ENCODE data around the gene AFF3.
A peak's percentile ranks its signal among the peaks of the same experiment; 100 is the strongest.

Gene AFF3

DNA sequence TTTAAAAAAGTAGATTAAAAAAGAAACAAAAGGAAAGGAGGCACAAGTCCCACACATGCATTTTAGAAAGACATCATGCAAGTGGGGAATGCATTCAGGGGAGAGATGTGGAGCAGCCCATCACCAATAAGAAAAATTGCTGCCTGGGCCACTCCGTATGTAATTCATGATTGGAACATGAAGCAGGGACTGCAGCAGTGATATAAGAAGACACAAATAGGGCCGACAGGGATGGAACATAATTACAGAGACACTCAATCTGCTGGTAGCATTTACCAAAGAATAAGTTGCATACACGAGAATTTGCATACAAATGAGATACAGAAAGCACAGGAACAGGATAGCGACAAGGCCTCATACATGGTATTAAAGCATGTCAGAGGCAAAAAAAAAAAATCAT is 6.5 kb upstream of the AFF3 start:
- no peak for DNase-seq

DNA sequence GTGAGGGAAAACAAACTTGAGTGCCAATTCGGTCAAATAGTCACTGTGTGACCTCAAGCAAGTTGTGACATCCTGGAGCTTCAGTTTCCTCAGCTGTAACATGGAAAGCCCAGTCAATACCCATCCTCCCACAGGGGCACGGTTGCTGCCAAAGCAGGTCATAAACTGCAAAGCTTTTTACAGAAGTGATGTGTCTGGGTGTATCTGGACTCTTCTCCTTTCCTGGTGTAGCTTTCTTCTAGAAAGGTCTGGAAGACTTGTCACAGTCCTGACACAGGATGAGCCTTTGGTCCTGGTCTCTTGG is 4.2 kb upstream of the AFF3 start:
- DNase-seq = no peak

DNA sequence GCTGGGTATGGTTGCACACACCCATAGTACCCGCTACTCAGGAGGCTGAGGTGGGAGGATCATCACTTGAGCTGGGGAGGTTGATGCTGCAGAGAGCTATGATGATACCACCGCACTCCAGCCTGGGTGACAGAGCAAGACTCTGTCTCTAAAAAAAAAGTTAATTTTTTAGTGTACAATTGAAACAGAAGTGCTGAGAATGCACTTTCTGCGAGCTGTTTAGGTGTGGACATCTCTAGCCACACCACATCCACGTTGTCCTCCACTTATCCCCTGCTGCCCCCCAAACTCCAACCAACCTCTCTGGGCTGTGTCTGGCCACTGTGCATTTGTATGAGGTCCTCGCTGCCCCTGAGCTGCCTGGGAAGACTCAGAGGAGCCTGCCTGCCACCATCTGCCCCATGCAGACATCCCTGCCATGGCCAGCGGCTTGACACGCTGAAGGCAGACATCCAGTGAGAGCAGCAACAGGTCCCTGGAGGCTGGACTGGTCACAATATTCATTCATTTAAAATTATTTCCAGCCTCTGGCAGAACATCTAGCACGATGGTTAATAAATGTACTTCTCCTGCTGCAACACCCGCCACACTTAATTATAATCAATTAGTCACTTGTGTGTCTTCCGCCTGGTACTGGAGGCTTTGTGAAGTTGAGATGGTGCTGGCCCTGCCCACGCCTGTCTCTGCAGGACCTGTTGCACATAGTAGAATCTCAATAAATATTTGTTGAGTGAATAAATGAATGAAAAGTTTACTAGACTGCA is 3.7 kb upstream of the AFF3 start:
- no peak for DNase-seq

DNA sequence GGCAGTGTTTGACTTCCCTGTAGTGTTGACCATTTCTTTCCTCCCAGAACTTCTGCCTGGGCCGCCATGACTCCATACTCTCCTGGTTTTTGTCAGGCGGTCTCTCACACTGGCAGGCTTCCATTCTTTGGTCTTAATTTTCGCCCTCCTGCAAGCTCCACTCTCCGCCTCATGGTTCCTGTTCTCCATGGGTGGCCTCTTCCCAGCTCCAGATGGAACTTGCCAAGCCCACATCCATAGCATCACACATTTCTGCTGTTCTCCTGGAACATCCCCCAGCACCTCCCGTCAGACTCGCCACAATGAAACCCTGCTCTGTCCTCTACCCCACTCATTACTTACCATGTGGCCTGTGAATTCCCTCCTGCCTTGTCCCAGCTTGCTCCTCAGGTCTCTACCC is 896 bp upstream of the AFF3 start:
- DNase-seq = no peak

DNA sequence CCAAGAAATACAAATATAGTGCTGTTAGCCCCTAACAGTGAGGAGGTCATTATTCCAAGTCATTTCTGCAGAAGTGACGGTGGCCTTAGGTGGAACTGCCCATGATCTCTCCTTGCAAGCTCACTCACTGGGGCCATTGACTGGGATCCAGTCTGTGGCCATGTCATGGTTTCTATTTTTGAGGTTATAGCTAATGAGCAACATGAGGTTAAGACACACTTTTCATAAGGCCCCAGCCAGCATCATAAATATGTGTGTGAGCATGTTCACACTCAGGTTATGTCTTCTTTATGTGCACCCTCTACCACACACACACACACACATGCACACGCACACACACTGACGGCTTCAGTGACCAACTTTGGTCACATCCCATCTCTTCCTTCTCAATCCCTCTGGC is 484 bp downstream of the AFF3 start:
- no peak for DNase-seq

DNA sequence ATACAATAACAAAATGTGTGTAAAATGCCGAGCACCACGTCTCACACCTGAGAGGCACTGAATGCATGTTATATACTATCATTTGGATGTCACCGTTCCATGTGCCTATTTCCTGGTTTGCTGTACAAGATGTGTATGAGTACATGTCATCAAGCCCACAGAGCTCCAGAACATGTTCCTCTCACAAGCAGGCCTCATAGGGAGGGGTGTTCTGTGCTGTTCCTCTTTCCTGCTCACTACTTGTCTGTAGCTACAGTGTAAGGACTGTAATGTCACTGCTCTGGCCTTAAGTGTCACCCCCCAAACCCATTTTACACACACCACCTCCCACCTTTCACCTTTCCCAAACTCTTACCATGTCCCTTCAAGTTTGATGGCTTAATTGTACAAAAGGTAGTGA is 1.8 kb downstream of the AFF3 start:
- DNase-seq = no peak

DNA sequence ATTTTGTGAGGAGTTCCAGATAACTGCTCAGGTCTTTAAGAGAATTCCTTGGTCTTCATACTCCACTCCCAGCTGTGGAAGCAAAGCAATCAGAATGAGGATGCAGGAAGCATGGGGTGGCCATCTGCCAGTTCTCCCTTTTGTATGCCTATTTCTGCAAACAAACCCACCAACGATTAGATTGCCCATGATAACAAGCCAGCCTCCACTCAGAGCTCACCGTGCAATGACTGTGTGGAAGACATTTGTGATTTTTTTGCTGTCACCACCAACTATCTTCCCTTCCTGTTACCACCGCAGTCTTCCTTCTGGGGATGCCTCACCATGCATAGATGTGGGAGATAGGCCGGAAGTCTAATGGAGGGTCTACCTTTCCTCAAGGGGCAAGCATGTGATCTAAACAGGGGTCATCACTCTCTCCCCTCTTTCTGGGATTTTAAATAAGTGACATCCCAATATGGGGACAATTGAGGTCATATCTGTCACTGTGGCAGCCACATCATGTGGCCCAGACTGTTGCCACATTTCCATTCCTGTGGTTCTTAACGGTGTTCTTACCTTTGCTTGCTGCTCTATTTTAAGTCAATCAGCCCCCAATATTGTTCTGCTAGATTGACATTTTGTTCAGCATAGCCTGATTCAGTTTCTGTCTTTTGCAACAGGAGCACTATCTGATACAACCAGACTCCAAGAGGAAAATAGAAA is 4.4 kb downstream of the AFF3 start:
- DNase-seq = no peak

DNA sequence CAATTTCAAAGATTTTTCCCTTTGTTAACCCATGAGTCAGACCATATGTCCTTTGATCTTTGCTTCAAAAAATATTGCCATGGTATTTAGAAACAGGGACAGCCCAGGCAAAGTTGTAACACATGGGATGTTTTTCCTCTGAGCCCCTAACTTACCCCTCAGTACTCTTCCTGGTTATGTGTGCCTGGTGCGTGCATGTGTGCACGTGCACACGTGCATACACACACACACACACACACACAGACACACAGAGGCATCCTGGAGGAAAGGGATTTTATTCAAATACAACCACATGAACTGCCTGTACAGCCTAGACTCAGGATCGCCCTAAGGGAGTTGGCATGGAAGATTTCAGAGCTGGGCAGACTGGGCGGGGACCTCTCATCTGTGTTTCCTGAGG is 5.1 kb downstream of the AFF3 start:
- DNase-seq = no peak

DNA sequence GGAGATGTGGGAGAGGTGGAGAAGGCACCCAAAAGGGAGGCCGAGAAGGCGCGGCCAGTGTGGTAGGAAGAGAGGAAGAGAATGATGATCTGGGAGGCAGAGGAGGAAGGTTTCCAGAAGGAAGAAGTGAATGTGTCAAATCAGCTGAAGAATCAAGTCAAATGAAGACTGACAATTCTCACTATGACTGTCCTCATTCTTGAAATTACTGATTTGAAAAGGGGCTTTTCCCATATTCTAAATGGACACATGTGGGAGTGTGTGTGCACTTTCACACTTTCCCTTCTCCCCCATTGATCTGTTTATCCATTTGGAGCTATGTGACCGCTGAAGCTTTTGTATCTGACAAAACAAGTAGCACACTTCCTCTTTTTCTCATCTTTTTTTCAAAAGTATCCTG is 6.1 kb downstream of the AFF3 start:
- DNase-seq = no peak

DNA sequence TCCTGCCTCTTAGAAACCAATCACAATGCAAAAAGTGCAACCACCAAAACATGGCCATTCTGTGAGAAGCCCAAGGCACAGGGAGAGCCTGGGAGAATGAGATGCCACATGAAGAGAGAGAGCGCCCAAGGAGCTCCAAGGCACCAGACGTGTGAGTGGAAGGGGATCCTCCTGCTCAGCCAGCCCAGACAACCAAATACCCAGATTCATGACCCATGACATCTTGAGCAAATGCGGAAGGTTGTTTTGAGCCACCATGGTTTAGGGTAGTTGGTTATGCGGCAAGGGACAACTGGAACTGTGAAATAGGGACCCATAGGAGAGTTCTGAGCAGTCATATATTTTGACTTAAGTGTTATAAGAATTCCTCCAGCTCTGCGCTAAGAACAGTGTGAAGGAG is 7.0 kb downstream of the AFF3 start:
- DNase-seq = no peak

DNA sequence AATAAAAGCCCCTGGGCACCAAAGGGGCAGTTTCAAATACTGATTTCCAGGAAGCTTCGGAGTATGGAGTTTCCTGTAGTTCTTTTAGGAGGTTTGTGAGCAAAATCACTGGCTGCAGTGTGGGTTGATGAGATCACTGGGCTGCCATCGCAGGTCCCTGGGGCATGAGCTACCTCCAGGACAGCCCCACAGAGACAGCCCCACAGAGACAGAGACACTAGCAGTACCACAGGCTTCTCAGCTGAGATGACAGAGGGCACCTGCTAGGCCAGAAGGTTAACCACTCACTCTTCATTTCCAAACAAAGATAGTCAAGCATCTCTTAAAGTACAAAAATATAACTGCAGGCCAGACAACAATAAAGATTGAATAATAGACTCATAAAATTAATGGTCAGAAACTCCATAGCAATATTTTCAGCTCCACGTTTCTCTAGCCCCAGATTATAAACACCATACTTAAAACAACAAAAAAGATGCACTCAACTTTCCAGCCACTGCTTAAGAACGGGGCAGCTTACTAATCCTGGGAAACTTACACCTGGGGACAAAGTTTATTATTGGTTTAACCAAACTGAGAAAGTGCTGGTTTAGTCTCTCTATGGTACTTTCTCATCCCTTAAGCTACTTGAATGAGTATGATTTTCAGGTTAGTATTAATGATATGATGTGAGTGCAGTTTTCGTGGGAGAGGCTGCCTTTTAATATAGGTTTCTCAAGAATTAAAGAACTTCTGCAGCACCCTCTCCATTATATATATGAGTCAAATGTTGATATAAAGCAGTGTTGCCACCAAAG is 11.6 kb downstream of the AFF3 start:
- no peak for DNase-seq

DNA sequence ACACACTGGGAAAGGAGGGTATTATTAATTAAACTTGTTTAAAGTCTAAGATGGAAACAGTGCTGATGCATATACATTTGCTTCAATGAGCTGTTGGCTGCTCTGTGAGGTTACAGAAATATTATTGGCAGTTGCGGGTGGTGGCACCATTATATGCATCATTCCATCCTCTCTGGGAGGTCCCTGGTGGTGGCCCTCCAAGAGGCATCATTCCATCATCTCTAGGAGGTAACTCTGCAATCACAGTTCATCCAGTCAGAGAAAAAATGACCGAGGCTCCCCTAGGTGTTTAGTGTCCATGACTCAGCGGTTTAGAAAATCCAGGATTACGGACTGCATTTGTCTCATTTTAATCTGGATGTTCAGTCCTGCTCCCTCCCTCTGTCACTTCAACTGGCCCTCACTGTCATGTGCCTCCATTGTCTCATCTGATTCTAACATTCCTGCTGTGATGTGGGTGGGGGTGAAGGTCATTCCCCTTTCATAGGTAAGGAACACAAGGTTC is 15.4 kb downstream of the AFF3 start:
- no peak for DNase-seq

DNA sequence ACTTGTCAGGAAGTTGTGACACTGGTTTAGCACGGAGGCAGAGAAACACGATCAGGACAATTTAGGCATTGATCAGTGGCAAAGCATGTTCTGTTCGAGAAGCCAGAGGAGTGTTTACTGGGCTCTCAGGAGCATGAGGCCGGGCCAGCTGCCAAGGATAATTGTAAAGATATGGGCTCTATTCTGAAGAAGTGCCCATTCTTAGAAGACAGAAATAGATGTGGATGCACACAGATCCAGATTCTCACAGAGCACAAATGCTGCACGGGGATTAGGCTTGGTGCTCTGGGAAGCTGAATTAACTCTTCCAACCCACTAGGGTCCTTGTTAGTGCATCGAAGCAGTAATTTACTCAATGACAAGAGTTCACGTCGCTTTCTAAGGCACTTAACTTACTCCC is 16.2 kb downstream of the AFF3 start:
- no peak for DNase-seq

DNA sequence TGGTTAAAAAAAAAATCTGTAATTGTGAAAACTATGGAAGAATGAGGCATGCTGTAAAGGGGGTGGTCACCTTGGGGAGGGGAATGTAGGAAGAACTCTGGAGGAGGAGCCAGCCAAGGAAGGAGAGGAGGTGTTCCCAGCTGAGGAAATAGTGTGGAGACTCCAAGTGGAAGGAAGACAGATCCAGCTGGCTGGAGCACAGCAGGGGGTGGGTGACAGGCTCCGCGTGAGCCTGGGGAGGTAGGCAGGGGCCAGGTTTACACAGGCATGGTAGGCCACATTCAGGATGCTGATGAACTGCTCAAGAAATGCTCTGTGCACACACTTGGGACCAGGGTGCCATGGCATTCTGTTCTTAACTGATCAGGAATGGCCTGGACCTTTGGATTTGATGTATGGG is 16.8 kb downstream of the AFF3 start:
- DNase-seq = no peak

DNA sequence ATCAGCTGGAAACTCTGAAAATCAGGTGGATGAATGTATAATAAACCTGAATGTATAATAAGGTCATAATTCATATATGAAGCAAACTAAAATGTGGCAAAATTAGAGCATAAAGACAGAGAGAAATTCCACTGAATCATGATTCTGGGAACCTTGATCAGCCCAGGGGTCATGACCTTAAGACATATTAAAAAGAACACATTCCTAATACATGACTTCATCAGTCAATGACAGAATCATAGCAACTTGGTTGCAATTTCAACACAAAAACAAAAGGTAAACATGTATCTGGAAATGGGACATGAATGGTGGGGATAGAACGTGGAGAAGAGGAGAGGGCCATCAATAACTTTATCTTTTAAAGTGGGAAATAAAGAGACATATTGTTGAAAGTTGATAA is 17.6 kb downstream of the AFF3 start:
- peak; percentile 20 for DNase-seq

DNA sequence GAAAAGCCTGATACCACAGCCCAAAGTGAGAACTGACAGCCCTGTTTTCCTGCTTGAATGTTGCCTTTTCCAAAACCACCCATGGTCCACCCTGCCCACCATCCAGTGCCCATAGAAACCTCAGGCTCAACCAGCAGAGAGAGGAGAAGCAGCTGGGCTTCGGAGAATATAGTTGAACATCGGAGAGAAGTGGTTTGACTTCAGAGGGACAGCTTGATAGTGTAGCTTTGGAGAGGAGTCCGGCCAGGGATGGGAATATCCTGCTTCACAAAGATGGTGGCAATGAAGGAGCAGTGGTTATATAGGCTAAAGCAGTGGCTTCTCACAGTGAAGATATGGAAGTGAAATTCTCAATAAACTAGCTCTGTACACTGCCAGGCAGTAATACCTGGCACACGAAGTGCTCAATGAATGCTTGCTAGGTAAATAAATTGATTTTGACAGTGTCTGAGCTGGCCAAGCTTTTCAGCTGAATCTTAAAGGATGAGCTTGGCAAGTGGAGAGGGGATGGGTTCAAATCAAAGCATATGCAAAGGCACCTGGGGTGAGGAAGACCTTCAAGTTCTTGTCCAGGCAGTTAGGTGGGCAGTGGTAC is 21.2 kb downstream of the AFF3 start:
- no peak for DNase-seq

DNA sequence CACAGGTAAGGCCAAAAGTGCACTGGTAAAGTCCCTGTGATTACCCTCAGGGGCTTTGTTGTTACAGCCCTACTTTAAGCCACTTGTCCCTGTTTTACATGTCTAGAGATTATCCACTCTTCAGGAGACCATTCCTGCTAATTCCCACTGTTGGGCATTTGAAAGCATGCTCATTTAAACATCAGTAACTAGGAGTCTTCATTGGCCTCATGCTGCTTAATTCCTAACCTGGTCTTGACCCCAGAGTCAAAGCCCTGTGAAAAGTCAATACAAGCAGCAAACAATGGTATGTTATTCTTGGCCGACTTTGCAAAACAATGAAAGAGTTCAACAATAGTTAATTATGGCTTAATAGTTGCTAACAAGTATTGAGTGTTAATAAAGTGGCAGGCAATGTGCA is 23.2 kb downstream of the AFF3 start:
- no peak for DNase-seq

DNA sequence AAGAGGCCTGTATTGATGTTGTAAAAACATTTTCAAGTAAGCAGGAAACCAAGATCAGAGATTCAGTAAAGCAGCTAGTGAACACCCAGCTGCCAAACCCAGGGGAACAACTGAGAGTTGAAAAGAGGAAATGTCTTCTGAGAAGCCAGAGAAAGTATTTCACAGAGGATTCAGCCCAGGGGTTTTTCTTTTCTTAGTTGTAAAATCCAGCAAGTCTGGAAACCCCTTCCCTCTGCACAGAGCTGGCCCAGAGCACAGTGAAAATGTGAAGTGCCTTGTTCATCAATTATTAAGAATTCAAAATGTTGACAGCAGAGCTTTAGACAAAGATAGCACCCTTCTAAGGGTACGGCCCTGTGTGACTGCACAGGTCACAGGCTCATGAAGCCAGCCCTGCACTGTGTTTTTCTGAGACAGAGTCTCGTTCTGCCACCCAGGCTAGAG is 28.4 kb downstream of the AFF3 start:
- DNase-seq = no peak

DNA sequence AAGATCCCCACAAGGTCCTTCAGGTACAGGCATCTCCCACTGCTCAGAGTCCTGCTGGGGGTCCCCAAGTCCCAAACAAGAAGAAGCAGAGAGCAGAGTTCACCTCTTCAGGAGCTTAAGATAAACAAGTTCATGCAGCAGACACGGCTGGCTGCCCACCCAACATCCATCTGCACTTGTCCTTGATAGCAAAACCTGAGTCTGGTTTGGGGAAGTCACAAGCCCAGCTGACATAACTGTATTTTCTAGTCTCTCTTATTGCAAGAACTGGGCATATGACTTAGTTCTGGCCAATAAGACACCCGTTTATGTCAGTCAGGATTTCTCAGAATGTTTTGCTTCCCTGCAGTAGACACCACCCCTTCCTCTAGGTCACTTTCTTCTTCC is 31.8 kb downstream of the AFF3 start:
- no peak for DNase-seq

DNA sequence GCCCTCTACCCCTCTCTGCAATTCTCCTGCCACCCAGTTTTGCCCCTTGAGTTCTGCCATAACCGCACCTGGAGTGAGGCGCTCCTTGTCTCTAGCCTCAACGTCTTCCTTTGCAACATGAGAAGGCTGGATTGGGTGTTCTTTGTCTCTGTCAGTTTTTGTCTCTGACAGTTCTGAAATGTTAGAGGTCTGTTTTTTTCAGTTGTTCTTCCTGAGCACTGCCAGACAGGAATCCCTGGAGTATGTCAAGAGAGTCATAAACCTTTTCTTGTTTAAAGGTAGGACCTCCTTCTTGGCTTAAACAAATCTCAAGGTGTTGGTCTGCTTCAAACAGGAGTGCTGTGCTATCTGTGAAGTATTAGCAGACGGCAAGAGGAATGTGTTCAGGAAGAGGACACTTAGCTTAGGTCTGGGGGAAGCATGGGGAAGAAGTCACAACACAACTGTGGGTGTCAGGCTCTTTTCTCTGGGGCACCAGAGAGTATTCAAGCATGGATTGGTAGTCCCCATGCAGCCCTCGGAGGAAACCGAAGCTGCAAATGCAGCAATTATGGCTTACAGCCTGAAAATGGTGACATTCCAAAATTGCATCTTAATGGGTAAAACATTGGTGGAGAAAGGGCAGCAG is 32.3 kb downstream of the AFF3 start:
- no peak for DNase-seq

DNA sequence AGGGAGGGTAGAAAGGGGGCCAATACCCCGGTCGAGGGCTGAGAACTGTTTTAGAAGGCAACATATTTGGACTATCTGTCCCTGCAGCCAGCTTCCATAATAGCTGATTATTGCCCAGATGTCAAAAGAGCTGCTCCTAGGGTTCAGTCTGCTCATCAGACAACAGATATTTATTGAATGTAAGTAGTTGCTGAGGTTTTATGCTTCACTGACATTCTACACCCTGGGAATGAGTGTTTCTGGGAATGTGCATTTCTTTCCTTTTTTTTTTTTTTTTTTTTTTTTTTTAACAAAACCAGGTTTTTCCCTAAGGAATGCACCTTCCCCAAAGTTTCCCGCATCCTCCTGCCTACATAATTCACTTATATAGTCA is 33.8 kb downstream of the AFF3 start:
- DNase-seq = peak; percentile 24

DNA sequence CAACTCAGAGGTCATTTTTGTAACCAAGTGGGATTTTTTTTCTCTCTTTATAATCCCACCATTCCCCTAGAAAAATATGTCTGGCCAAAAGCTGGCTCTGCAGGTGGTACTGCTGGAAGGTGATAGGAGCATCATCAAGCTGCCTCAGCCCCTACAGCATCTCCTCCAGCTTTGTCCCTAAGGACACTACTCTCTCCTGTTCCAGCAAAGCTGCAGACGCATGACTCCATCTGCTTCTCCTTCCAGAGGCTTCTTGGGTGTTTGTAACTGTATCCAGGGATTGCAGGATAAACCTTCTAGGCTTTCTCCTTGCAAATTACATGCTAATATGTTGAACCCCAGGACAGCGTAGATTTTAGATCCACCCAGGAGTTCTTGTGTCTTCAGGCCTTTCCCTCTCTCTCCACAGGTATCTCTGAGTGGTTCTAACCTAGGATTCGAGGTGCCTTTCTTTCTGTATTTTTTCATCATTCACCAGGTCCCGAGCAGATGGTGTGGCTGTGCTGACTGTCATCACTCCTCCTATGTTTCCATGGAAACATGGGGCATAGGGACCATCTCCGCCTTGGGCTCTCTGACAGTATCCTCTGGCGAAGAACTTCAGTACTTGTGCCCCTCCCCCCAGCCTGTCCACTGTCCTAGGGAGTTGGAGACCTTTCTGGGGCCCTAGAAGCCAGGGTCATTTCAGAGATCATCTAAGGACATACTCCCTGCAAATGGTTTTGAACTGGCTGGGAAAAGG is 34.3 kb downstream of the AFF3 start:
- peak; percentile 24 for DNase-seq
